H9 (cell line): ENCODE results near the gene FSHR. TPM values are rescaled to one million over a fixed set of nuclear protein-coding genes. Genes with fewer than 3 reads are reported as not detected.

Source experiments
- DNase-seq: peaks from one replicate; pipeline ENCODE4 v3.0.0-alpha.2; 2017
- H2AFZ ChIP-seq: one replicate; pipeline ENCODE4 v1.6.1; 2013; ENCODE audit warnings: mild to moderate bottlenecking, low read length, control low read depth, moderate library complexity
- H2AK5ac ChIP-seq: 2 replicates; pipeline ENCODE4 v1.6.1; 2013; ENCODE audit warnings: low read length, control low read depth, mixed read lengths; ENCODE audit not compliant: insufficient read length
- H2BK120ac ChIP-seq: one replicate; pipeline ENCODE4 v1.6.1; 2013; ENCODE audit warnings: low read depth, mild to moderate bottlenecking, low read length, control low read depth, inconsistent platforms; ENCODE audit not compliant: poor library complexity, severe bottlenecking
- H2BK12ac ChIP-seq: 2 replicates; pipeline ENCODE4 v1.6.1; 2013; ENCODE audit warnings: low read length, control low read depth, mixed read lengths, low read depth; ENCODE audit not compliant: insufficient read length
- H2BK15ac ChIP-seq: 2 replicates; pipeline ENCODE4 v1.6.1; 2013; ENCODE audit warnings: low read depth, low read length, control low read depth
- H2BK20ac ChIP-seq: one replicate; pipeline ENCODE4 v1.6.1; 2013; ENCODE audit warnings: low read depth, mild to moderate bottlenecking, low read length, control low read depth, inconsistent platforms; ENCODE audit not compliant: poor library complexity, severe bottlenecking
- H2BK5ac ChIP-seq: 2 replicates; pipeline ENCODE4 v1.6.1; 2013; ENCODE audit warnings: low read length, control low read depth, mixed read lengths; ENCODE audit not compliant: insufficient read length
- H3K14ac ChIP-seq: 2 replicates; pipeline ENCODE4 v1.6.1; 2013; ENCODE audit warnings: low read length, control low read depth; ENCODE audit not compliant: insufficient read depth
- H3K18ac ChIP-seq: 2 replicates; pipeline ENCODE4 v1.6.1; 2013; ENCODE audit warnings: low read depth, mild to moderate bottlenecking, mixed read lengths, low read length, control low read depth; ENCODE audit not compliant: insufficient read length
- H3K23ac ChIP-seq: 2 replicates; pipeline ENCODE4 v1.6.1; 2013; ENCODE audit warnings: low read length, control low read depth, mixed read lengths, low read depth; ENCODE audit not compliant: insufficient read length
- H3K23me2 ChIP-seq: 2 replicates; pipeline ENCODE4 v1.6.1; 2013; ENCODE audit warnings: low read depth, mild to moderate bottlenecking, mixed read lengths, low read length, control low read depth; ENCODE audit not compliant: insufficient read length, poor library complexity, severe bottlenecking
- H3K27ac ChIP-seq: 2 replicates; pipeline ENCODE4 v1.5.1; 2013; ENCODE audit warnings: low read length, control low read depth, mixed read lengths, low read depth; ENCODE audit not compliant: insufficient read length
- H3K27me3 ChIP-seq: 2 replicates; pipeline ENCODE4 v1.6.1; 2013; ENCODE audit warnings: low read length, control low read depth, inconsistent platforms; ENCODE audit not compliant: insufficient read depth
- H3K4ac ChIP-seq: 2 replicates; pipeline ENCODE4 v1.6.1; 2013; ENCODE audit warnings: low read depth, mild to moderate bottlenecking, control low read depth, inconsistent platforms, low read length, moderate library complexity
- H3K4me1 ChIP-seq: 2 replicates; pipeline ENCODE4 v1.6.1; 2013; ENCODE audit warnings: low read length, control low read depth, inconsistent platforms; ENCODE audit not compliant: insufficient read depth
- H3K4me2 ChIP-seq: 2 replicates; pipeline ENCODE4 v1.6.1; 2013; ENCODE audit warnings: low read length, control low read depth, mixed read lengths; ENCODE audit not compliant: insufficient read length, insufficient read depth
- H3K56ac ChIP-seq: 2 replicates; pipeline ENCODE4 v1.6.1; 2013; ENCODE audit warnings: low read depth, mild to moderate bottlenecking, mixed read lengths, low read length, control low read depth; ENCODE audit not compliant: insufficient read length
- H3K79me1 ChIP-seq: 2 replicates; pipeline ENCODE4 v1.6.1; 2013; ENCODE audit warnings: low read depth, mild to moderate bottlenecking, moderate library complexity, low read length, control low read depth, inconsistent platforms; ENCODE audit not compliant: insufficient read depth, poor library complexity, severe bottlenecking
- H3K79me2 ChIP-seq: 2 replicates; pipeline ENCODE4 v1.6.1; 2013; ENCODE audit warnings: low read length, control low read depth, inconsistent platforms; ENCODE audit not compliant: insufficient read depth
- H3K9ac ChIP-seq: 2 replicates; pipeline ENCODE4 v1.6.1; 2013; ENCODE audit warnings: low read length, control low read depth, mixed read lengths; ENCODE audit not compliant: insufficient read length; ENCODE audit errors: extremely low read depth
- H3K9me3 ChIP-seq: one replicate; pipeline ENCODE4 v1.6.1; 2013; ENCODE audit warnings: low read depth, low read length, inconsistent platforms; ENCODE audit not compliant: control insufficient read depth
- H3T11ph ChIP-seq: one replicate; pipeline ENCODE4 v1.6.1; 2013; ENCODE audit warnings: mild to moderate bottlenecking, low read length, control low read depth, inconsistent platforms
- H4K20me1 ChIP-seq: one replicate; pipeline ENCODE4 v1.6.1; 2013; ENCODE audit not compliant: control insufficient read depth, insufficient read length, insufficient read depth
- H4K5ac ChIP-seq: 2 replicates; pipeline ENCODE4 v1.6.1; 2013; ENCODE audit warnings: low read depth, mild to moderate bottlenecking, mixed read lengths, low read length, control low read depth; ENCODE audit not compliant: insufficient read length
- H4K8ac ChIP-seq: replicated peaks from 2 replicates; pipeline ENCODE4 v1.6.1; 2013; ENCODE audit warnings: low read length, control low read depth, mixed read lengths, low read depth; ENCODE audit not compliant: insufficient read length
- H4K91ac ChIP-seq: 2 replicates; pipeline ENCODE4 v1.6.1; 2013; ENCODE audit warnings: low read depth, mild to moderate bottlenecking, moderate library complexity, mixed read lengths, low read length, control low read depth; ENCODE audit not compliant: insufficient read length
- H3K27ac Mint-ChIP-seq, 3 experiments: 2 replicates in 2 of 3; 3 replicates in 1 of 3; pipeline ENCODE4 v1.8.0; 2020 to 2021; ENCODE audit warnings: mixed read lengths in 3 of 3, mild to moderate bottlenecking in 1 of 3, moderate library complexity in 1 of 3
- H3K27me3 Mint-ChIP-seq: 2 replicates; pipeline ENCODE4 v1.8.0; 2021; ENCODE audit warnings: low read depth, mild to moderate bottlenecking, moderate library complexity, mixed read lengths
- H3K36me3 Mint-ChIP-seq, 3 experiments: 2 replicates in 2 of 3; 3 replicates in 1 of 3; pipeline ENCODE4 v1.8.0; 2020 to 2021; ENCODE audit warnings: low read depth in 3 of 3, mixed read lengths in 3 of 3; ENCODE audit not compliant: insufficient read depth in 1 of 3
- H3K4me1 Mint-ChIP-seq, 2 experiments: 2 replicates each; pipeline ENCODE4 v1.8.0; 2020; ENCODE audit warnings: mixed read lengths in 2 of 2
- H3K4me3 Mint-ChIP-seq, 2 experiments: 2 replicates in 1 of 2; 3 replicates in 1 of 2; pipeline ENCODE4 v1.8.0; 2020 to 2021; ENCODE audit warnings: mild to moderate bottlenecking in 2 of 2, mixed read lengths in 2 of 2, moderate library complexity in 1 of 2
- H3K9me3 Mint-ChIP-seq, 2 experiments: 2 replicates in 1 of 2; 3 replicates in 1 of 2; pipeline ENCODE4 v1.8.0; 2020; ENCODE audit warnings: mild to moderate bottlenecking in 2 of 2, mixed read lengths in 2 of 2, moderate library complexity in 1 of 2
- WGBS: extraction: QIAGEN DNeasy Blood & Tissue Kit; methylation state at CpG from one replicate; pipeline ENCODE4 v1.1.7; 2013; ENCODE audit warnings: missing lambda C conversion rate, low lambda C conversion rate, mixed read lengths; ENCODE audit not compliant: insufficient read length; ENCODE audit errors: extremely low coverage; 5-methylcytosine and 5-hydroxymethylcytosine counted together
- total RNA-seq: library from RNA; stranded (reverse); gene quantifications from 2 replicates; pipeline ENCODE4 v1.2.1, GENCODE V29; 2021
- TF ChIP-seq, protein P1 (sequence below): fragments of 200-600 bp; sonication (generic); conservative IDR thresholded peaks from 3 replicates; pipeline ENCODE4 v1.8.0; 2021; ENCODE audit warnings: antibody characterized with exemption, mild to moderate bottlenecking

FSHR gene
- total RNA-seq, 1 experiment from 2014 or later: not detected

DNA sequence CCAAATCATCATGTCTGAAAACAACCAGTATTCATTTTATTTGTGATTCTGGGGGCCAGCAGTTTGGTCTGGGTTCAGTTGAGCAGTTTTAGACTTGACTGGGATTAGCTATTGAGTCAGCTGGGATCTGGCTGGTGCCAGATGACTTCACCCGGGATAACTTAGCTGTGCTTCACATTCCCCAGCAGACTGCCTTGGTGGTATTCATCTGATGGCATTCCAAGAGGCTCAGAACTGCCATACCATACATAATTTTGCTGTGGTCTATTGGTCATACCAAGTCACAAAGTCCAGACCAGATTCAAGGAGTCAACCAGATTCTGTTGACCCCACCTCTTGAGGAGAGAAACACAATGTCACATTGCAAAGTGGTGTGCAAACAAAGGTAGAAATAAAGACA lies 7.8 kb upstream of the FSHR start:
- no peak for DNase-seq
- H3K9me3 Mint-ChIP-seq: peaks cover 0 to 2% of the 10 kb centered on the region in 2 experiments; a peak in 1 of 5 replicates
- TF ChIP-seq, protein P1, sequence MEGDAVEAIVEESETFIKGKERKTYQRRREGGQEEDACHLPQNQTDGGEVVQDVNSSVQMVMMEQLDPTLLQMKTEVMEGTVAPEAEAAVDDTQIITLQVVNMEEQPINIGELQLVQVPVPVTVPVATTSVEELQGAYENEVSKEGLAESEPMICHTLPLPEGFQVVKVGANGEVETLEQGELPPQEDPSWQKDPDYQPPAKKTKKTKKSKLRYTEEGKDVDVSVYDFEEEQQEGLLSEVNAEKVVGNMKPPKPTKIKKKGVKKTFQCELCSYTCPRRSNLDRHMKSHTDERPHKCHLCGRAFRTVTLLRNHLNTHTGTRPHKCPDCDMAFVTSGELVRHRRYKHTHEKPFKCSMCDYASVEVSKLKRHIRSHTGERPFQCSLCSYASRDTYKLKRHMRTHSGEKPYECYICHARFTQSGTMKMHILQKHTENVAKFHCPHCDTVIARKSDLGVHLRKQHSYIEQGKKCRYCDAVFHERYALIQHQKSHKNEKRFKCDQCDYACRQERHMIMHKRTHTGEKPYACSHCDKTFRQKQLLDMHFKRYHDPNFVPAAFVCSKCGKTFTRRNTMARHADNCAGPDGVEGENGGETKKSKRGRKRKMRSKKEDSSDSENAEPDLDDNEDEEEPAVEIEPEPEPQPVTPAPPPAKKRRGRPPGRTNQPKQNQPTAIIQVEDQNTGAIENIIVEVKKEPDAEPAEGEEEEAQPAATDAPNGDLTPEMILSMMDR: no peak

More for the DNA sequence above, 7.8 kb upstream of the FSHR start:
- Histone ChIP-seq H3K9me3 (no peaks in the 10 kb centered on the region), H3K56ac (no peak overlapping the region), H3K18ac (no peak overlapping the region), H2BK120ac (no peak overlapping the region), H2AK5ac (no peak overlapping the region), H3K27me3 (no peaks in the 10 kb centered on the region), H2BK12ac (no peak overlapping the region), H4K91ac (no peak overlapping the region), H3K79me1 (no peaks in the 10 kb centered on the region), H2AFZ (no peak overlapping the region), H3K79me2 (no peaks in the 10 kb centered on the region), H2BK15ac (no peak overlapping the region), H4K5ac (no peak overlapping the region), H3K4ac (no peak overlapping the region), H3K23ac (no peak overlapping the region), H3K9ac (no peak overlapping the region), H4K8ac (no peak overlapping the region), H3K4me1 (peaks cover 4% of the 10 kb centered on the region; the same call in 1 of the 2 replicates), H3K4me2 (no peak overlapping the region), H4K20me1 (no peaks in the 10 kb centered on the region), H2BK5ac (no peak overlapping the region), H3K27ac (no peak overlapping the region), H3T11ph (no peak overlapping the region), H3K23me2 (no peaks in the 10 kb centered on the region), H2BK20ac (no peak overlapping the region), H3K14ac (no peak overlapping the region)
- Mint-ChIP-seq H3K4me3 (no peak overlapping the region), H3K27ac (no peak overlapping the region), H3K4me1 (peaks cover 9 to 14% of the 10 kb centered on the region in 2 experiments), H3K36me3 (no peaks in the 10 kb centered on the region; a peak in 1 of 7 replicates), H3K27me3 (no peaks in the 10 kb centered on the region)
- WGBS: no CpG with 5 or more reads among the region's 1 CpG
